ENCODE results near the gene PIP5K1C.

PIP5K1C gene

GRCh38 chr19:3622224-3622623 lies 78.0 kb downstream of the PIP5K1C start:
- TF ChIP-seq ZNF274 (IDR thresholded peaks at IDR 0.05; ENCODE audit: low read depth, low read length) = no peak
- H3K4me3 ChIP-seq (ENCODE audit: low read length) = no peak overlapping the region

- no peak for TF ChIP-seq ZNF274 (IDR thresholded peaks at IDR 0.05; ENCODE audit: low read depth, low read length)
- no peak overlapping the region for H3K4me3 ChIP-seq (ENCODE audit: low read length)
Measured at GRCh38 chr19:3621689-3622088, 78.6 kb downstream of the PIP5K1C start.

GRCh38 chr19:3620817-3621547 lies 79.3 kb downstream of the PIP5K1C start:
- TF ChIP-seq ZNF274 (IDR thresholded peaks at IDR 0.05; ENCODE audit: low read depth, low read length) = no peak
- no peak overlapping the region for H3K4me3 ChIP-seq (ENCODE audit: low read length)

GRCh38 chr19:3620145-3620816 lies 80.0 kb downstream of the PIP5K1C start:
- no peak overlapping the region for H3K4me3 ChIP-seq (ENCODE audit: low read length)
- no peak for TF ChIP-seq ZNF274 (IDR thresholded peaks at IDR 0.05; ENCODE audit: low read depth, low read length)

- TF ChIP-seq ZNF274 (IDR thresholded peaks at IDR 0.05; ENCODE audit: low read depth, low read length) = no peak
- H3K4me3 ChIP-seq (ENCODE audit: low read length) = no peak overlapping the region
Measured at GRCh38 chr19:3619631-3620012, 80.6 kb downstream of the PIP5K1C start.

GRCh38 chr19:3618811-3619630 lies 81.2 kb downstream of the PIP5K1C start:
- no peak for TF ChIP-seq ZNF274 (IDR thresholded peaks at IDR 0.05; ENCODE audit: low read depth, low read length)

GRCh38 chr19:3618144-3618810 lies 82.0 kb downstream of the PIP5K1C start:
- TF ChIP-seq ZNF274 (IDR thresholded peaks at IDR 0.05; ENCODE audit: low read depth, low read length) = no peak
- H3K4me3 ChIP-seq (ENCODE audit: low read length) = no peak overlapping the region

More at GRCh38 chr19:3618811-3619630, 81.2 kb downstream of the PIP5K1C start:
- no peak overlapping the region for H3K4me3 ChIP-seq (ENCODE audit: low read length)

GRCh38 chr19:3617463-3617862 lies 82.8 kb downstream of the PIP5K1C start:
- TF ChIP-seq ZNF274 (IDR thresholded peaks at IDR 0.05; ENCODE audit: low read depth, low read length) = no peak
- H3K4me3 ChIP-seq (ENCODE audit: low read length) = no peak overlapping the region

GRCh38 chr19:3615524-3616135 lies 84.6 kb downstream of the PIP5K1C start:
- no peak overlapping the region for H3K4me3 ChIP-seq (ENCODE audit: low read length)
- no peak for TF ChIP-seq ZNF274 (IDR thresholded peaks at IDR 0.05; ENCODE audit: low read depth, low read length)

GRCh38 chr19:3614858-3615505 lies 85.3 kb downstream of the PIP5K1C start:
- TF ChIP-seq ZNF274 (IDR thresholded peaks at IDR 0.05; ENCODE audit: low read depth, low read length) = no peak
- H3K4me3 ChIP-seq (ENCODE audit: low read length) = no peak overlapping the region

- H3K4me3 ChIP-seq (ENCODE audit: low read length) = no peak overlapping the region
- TF ChIP-seq ZNF274 (IDR thresholded peaks at IDR 0.05; ENCODE audit: low read depth, low read length) = no peak
Measured at GRCh38 chr19:3613818-3614661, 86.2 kb downstream of the PIP5K1C start.

Data from GM08714 (cell line).